ENCODE measurements around the gene STPG1.

STPG1 gene

DNA sequence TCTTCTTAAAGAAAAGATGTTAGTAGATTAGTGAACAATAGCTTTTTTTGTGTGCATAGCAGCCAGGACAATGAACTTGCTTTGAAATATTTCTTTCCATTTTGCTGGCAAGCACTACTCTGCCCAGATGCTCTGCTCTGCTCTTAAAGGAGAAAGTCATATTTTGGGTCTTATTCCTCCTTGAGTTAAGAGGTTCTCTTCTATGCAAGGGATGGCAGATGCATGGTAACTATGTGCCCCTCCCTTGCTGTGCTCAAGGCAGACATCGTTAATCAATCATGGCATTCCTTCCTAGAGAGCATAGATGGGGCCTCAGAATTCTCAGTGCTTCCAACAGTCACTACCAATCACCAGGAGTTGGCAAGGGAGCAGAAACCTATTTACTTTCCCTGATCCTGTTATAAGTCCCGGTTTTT, 29.7 kb upstream of the STPG1 start:
- H3K4me1 ChIP-seq (ENCODE audit: control insufficient read depth, insufficient read depth, low read length), result peaks cover 6% of the 10 kb centered on the region
- H3K9ac ChIP-seq (ENCODE audit: low read depth, low read length), result no peak overlapping the region
- no peak overlapping the region for H3K4me3 ChIP-seq (ENCODE audit: low read depth, low read length)
- no peaks in the 10 kb centered on the region for H3K9me3 ChIP-seq (ENCODE audit: control insufficient read depth, insufficient read depth, low read length)
- no peaks in the 10 kb centered on the region for H3K36me3 ChIP-seq (ENCODE audit: control insufficient read depth, insufficient read depth, low read length)
- H3K27me3 ChIP-seq (ENCODE audit: control insufficient read depth, insufficient read depth, low read length), result no peaks in the 10 kb centered on the region

DNA sequence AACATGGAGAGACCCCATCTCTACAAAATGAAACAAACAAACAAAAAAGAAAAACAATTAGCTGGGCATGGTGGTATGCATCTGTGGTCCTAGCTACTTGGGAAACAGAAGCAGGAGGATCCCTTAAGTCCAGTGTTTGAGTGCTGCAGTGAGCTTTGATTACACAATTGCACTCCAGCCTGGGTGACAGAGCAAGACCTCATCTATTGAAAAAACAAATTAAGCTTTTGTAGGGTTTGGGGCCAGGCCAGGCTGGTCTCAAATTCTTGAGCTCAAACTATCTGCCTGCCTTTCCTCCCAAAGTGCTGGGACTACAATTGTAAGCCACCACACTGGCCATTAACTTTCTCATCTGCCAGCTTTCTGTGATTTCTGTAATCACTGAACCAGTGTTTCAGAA, 29.2 kb upstream of the STPG1 start:
- peaks cover 11% of the 10 kb centered on the region for H3K4me1 ChIP-seq (ENCODE audit: control insufficient read depth, insufficient read depth, low read length)
- no peak overlapping the region for H3K4me3 ChIP-seq (ENCODE audit: low read depth, low read length)
- H3K27me3 ChIP-seq (ENCODE audit: control insufficient read depth, insufficient read depth, low read length), result no peaks in the 10 kb centered on the region
- H3K36me3 ChIP-seq (ENCODE audit: control insufficient read depth, insufficient read depth, low read length), result no peaks in the 10 kb centered on the region
- H3K9me3 ChIP-seq (ENCODE audit: control insufficient read depth, insufficient read depth, low read length), result no peaks in the 10 kb centered on the region
- H3K9ac ChIP-seq (ENCODE audit: low read depth, low read length), result no peak overlapping the region

DNA sequence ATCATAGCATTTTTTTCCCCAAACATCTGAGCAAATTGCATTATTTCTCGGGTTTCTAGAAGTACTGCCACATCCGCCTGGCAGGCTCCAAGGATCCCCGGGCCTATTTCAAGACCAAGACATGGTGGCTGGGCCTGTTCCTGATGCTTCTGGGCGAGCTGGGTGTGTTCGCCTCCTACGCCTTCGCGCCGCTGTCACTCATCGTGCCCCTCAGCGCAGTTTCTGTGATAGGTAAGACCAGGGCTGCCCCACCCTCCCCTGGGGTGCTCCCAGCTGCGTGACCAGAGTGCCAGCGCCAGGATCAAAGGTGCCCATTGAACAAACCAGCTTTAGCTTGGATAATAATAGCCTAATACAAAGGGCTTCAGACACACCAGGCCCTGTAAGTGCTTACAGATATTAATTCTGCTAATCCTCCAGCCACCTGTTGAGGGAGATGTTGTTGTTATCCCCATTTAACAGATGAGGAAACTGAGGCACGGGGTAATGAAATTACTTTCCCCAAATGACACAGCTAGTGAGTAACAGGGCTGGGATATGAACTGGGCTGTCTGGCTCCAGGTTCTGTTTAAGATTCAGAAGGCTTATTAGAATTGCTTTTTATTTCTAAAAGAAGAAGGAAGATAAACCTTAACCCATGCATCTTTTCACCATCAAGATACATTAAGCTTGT, 28.6 kb upstream of the STPG1 start:
- H3K27me3 ChIP-seq (ENCODE audit: control insufficient read depth, insufficient read depth, low read length), result no peaks in the 10 kb centered on the region
- H3K9ac ChIP-seq (ENCODE audit: low read depth, low read length), result no peak overlapping the region
- H3K4me3 ChIP-seq (ENCODE audit: low read depth, low read length), result no peak overlapping the region
- no peaks in the 10 kb centered on the region for H3K9me3 ChIP-seq (ENCODE audit: control insufficient read depth, insufficient read depth, low read length)
- no peaks in the 10 kb centered on the region for H3K36me3 ChIP-seq (ENCODE audit: control insufficient read depth, insufficient read depth, low read length)
- H3K4me1 ChIP-seq (ENCODE audit: control insufficient read depth, insufficient read depth, low read length), result peaks cover 11% of the 10 kb centered on the region

DNA sequence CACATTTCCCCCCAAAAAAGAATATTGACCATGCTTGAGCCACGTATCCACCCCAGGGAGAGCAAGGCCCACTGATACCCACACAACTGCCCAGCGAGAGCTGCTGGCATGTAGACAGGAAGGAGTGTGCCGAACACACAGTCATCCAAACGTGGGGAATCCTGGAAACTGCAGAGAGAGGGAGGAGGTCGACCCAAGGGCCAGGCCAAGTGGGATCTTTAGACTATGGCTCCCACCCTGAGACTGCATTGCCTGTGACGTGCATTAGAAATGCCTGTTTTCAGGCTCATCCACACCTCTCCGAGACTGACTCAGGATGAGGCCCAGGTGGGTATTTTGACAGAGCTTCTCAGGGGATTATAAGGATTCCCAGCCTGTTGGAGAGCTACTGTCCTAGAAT, 27.9 kb upstream of the STPG1 start:
- Histone ChIP-seq H3K36me3 (ENCODE audit: control insufficient read depth, insufficient read depth, low read length) (no peaks in the 10 kb centered on the region), H3K9ac (ENCODE audit: low read depth, low read length) (no peak overlapping the region), H3K27me3 (ENCODE audit: control insufficient read depth, insufficient read depth, low read length) (no peaks in the 10 kb centered on the region), H3K9me3 (ENCODE audit: control insufficient read depth, insufficient read depth, low read length) (no peaks in the 10 kb centered on the region), H3K4me1 (ENCODE audit: control insufficient read depth, insufficient read depth, low read length) (peaks cover 11% of the 10 kb centered on the region), H3K4me3 (ENCODE audit: low read depth, low read length) (no peak overlapping the region)

DNA sequence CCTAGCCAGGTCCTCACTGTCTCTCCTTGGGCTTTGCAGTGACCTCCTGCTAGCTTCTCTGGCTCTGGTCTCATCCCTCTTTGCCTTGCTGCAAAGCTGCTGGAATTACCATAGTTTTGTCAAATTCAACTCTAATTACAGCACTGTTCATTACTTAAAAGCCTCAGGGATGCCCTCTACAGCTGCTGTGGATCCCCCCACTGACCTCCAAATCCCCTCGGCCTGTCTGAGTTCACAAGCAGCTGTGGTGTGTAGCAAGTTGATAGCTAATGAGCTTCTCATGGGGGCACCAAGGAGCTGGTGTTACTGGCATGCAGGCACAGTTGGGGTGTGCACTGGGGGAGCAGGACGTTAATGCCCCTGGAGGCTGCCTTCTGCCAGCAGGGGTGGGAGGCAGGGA, 26.9 kb upstream of the STPG1 start:
- Histone ChIP-seq H3K4me1 (ENCODE audit: control insufficient read depth, insufficient read depth, low read length) (peaks cover 11% of the 10 kb centered on the region), H3K9me3 (ENCODE audit: control insufficient read depth, insufficient read depth, low read length) (no peaks in the 10 kb centered on the region), H3K9ac (ENCODE audit: low read depth, low read length) (no peak overlapping the region), H3K27me3 (ENCODE audit: control insufficient read depth, insufficient read depth, low read length) (no peaks in the 10 kb centered on the region), H3K4me3 (ENCODE audit: low read depth, low read length) (no peak overlapping the region), H3K36me3 (ENCODE audit: control insufficient read depth, insufficient read depth, low read length) (no peaks in the 10 kb centered on the region)

DNA sequence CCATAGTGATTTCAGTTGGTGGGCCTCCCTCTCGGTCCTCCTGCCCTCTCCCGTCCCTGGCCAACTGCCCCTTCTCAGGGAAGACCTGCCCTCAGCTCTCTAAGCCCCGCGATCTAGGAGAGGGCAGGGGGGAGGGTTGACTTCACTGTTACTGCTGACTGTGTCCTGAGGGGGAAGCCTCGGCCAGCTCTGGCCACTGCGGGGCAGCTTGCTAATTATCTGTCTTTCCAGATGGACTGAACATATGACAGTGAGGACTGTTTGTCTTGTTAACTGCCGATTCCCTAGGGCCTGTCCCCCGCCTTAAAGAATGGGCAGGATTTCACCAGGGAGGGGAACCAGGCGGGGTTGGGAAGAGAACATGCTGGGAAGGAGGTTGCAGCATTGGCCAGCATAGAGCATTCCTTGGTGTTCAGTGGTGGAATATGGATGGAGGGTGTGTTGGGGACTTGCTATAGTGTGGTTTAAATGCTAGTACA, 24.9 kb upstream of the STPG1 start:
- H3K9ac ChIP-seq (ENCODE audit: low read depth, low read length), result no peak overlapping the region

DNA sequence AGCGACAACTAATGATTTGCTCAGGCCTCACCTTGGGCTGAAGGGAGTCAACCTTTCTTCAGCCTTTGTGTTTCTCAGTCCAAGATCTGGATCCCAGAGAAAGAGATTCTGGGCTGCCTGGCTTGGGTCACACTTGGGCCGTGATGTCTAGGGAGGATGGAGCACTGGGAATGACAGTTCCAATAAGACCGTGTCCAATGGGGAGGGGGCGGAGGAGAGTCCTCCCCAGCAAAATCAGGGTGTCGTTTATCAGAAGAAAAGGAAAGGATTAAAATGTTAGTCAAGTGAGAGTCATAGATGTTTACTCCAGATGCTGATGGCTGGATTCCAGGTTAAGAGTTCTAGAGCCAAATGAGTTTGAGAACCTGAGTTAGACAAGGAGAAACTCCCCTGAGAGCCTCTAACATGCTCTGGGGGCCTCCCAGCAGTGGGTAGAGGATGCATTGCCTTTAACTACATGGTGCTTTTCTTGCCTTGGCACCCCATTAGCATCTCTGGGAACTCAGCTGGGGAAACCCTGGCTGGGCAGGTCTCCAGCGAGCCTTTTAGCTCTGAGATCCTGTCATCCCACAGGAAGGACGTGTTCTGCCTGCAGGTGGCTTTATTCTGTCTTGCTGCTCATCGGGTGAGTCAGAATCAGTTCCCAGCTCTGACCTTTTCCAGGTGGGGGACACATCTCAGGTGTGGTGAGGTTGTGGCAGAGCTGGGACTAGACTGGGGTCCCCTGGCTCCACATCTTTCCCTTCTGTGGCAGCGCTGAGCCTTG, 24.2 kb upstream of the STPG1 start:
- Histone ChIP-seq H3K27me3 (ENCODE audit: control insufficient read depth, insufficient read depth, low read length) (no peaks in the 10 kb centered on the region), H3K36me3 (ENCODE audit: control insufficient read depth, insufficient read depth, low read length) (no peaks in the 10 kb centered on the region), H3K4me1 (ENCODE audit: control insufficient read depth, insufficient read depth, low read length) (peaks cover 11% of the 10 kb centered on the region), H3K9ac (ENCODE audit: low read depth, low read length) (no peak overlapping the region), H3K9me3 (ENCODE audit: control insufficient read depth, insufficient read depth, low read length) (no peaks in the 10 kb centered on the region), H3K4me3 (ENCODE audit: low read depth, low read length) (no peak overlapping the region)

More for the DNA sequence above, 24.9 kb upstream of the STPG1 start:
- Histone ChIP-seq H3K27me3 (ENCODE audit: control insufficient read depth, insufficient read depth, low read length) (no peaks in the 10 kb centered on the region), H3K9me3 (ENCODE audit: control insufficient read depth, insufficient read depth, low read length) (no peaks in the 10 kb centered on the region), H3K4me1 (ENCODE audit: control insufficient read depth, insufficient read depth, low read length) (peaks cover 11% of the 10 kb centered on the region), H3K4me3 (ENCODE audit: low read depth, low read length) (no peak overlapping the region), H3K36me3 (ENCODE audit: control insufficient read depth, insufficient read depth, low read length) (no peaks in the 10 kb centered on the region)

DNA sequence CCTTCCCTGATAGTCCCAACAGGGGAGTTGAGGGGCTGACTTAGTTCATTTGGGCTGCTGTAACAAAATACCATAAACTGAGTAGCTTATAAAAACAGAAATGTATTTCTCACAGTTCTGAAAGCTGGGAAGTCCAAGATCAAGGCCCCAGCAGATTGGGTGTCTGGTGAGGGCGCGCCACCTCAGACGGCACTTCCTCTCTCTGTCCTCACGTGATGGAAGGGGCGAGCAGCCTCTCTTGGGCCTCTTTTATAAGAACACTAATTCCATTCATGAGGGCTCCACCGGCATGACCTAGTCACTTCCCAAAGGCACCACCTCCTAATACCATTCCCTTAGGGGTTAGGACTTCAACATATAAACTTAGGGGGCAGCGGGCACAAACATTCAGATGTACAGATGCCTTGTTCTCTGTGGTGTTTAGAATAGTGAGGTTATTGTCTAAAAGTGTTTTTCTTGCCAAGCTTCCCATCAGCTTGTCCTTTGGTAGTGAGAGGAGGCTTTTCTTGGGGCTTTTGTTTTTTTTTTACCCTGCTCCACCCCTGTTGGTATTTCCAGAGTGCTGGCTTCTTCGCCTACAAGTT, 22.3 kb upstream of the STPG1 start:
- H3K9me3 ChIP-seq (ENCODE audit: control insufficient read depth, insufficient read depth, low read length), result no peaks in the 10 kb centered on the region
- H3K4me1 ChIP-seq (ENCODE audit: control insufficient read depth, insufficient read depth, low read length), result peaks cover 11% of the 10 kb centered on the region
- no peaks in the 10 kb centered on the region for H3K36me3 ChIP-seq (ENCODE audit: control insufficient read depth, insufficient read depth, low read length)
- no peaks in the 10 kb centered on the region for H3K27me3 ChIP-seq (ENCODE audit: control insufficient read depth, insufficient read depth, low read length)
- H3K9ac ChIP-seq (ENCODE audit: low read depth, low read length), result no peak overlapping the region
- H3K4me3 ChIP-seq (ENCODE audit: low read depth, low read length), result no peak overlapping the region

DNA sequence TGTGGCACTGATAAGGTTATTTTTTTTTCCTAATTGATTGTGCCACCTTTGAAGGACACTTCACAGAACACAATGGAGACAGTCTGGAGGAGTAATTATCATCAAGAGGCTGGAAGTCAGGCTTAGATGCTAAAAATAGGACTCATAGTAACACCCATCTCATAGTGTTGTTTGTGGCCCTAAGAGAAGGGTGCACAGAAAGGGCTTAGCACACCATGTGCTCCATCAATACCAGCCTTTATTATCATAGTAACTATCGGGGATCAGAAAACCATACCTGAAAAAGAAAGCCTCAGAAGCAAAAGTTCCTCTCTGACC, 13.9 kb upstream of the STPG1 start:
- Histone ChIP-seq H3K9ac (ENCODE audit: low read depth, low read length) (no peak overlapping the region), H3K4me1 (ENCODE audit: control insufficient read depth, insufficient read depth, low read length) (no peaks in the 10 kb centered on the region), H3K36me3 (ENCODE audit: control insufficient read depth, insufficient read depth, low read length) (no peaks in the 10 kb centered on the region), H3K27me3 (ENCODE audit: control insufficient read depth, insufficient read depth, low read length) (no peaks in the 10 kb centered on the region), H3K9me3 (ENCODE audit: control insufficient read depth, insufficient read depth, low read length) (no peaks in the 10 kb centered on the region), H3K4me3 (ENCODE audit: low read depth, low read length) (no peak overlapping the region)

DNA sequence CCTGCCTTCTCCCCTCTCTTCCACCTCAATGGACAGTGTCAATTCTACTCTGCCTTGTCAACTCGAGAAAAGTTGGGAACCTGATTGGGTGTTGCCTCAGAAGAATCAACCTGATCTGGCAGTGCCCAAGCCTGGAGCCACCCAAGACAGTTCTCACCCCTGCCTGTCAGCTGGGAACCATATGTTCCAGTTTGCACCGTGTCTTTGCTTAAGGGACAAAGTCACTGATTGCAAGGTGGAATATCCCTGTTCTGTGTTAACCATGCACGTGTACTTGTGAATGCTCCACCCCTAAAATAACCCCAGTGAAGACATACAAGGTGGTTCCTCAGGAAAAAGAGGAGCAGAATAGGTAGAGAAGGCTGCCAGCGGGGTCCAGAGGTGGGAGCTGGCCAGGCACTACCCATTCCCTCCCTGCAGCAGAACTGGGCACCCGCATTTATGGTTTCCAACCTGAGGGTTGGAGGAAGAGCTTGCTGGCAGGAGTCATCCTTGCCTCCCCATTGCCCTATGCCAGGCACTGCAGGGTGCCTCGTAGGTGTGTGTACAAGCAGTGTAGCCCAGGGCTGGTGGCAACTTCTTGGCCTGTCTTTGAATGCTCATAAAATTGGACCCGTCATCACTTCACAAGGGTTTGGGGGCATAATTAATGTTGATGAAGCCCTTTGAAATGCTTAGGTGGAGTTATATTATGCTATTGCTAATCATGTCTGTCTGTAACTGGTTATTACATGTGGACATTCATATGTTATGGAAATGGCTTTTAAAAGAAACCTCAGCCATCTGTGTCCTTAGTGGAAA, 13.4 kb upstream of the STPG1 start:
- Histone ChIP-seq H3K36me3 (ENCODE audit: control insufficient read depth, insufficient read depth, low read length) (no peaks in the 10 kb centered on the region), H3K4me3 (ENCODE audit: low read depth, low read length) (no peak overlapping the region), H3K9ac (ENCODE audit: low read depth, low read length) (no peak overlapping the region), H3K4me1 (ENCODE audit: control insufficient read depth, insufficient read depth, low read length) (no peaks in the 10 kb centered on the region), H3K9me3 (ENCODE audit: control insufficient read depth, insufficient read depth, low read length) (no peaks in the 10 kb centered on the region), H3K27me3 (ENCODE audit: control insufficient read depth, insufficient read depth, low read length) (no peaks in the 10 kb centered on the region)

DNA sequence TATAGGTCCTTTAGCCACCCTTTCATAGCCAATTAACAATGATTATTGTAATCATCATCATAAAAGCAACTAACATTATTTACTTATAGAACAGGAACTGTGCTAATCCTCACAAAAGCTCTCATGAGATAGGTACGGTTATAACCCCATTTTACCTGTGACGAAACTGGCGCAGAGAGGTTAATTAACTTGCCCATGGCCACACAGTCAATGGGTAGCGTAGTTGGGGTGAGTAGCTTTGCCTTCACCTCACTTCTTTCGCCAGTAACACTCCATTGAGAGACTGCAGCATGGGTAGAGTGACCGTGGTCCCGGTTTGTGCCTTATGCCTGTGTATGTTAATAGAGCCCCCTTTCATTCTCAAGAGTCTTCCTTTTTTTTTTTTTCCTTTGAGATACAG, 12.3 kb upstream of the STPG1 start:
- Histone ChIP-seq H3K9me3 (ENCODE audit: control insufficient read depth, insufficient read depth, low read length) (no peaks in the 10 kb centered on the region), H3K4me1 (ENCODE audit: control insufficient read depth, insufficient read depth, low read length) (no peaks in the 10 kb centered on the region), H3K9ac (ENCODE audit: low read depth, low read length) (no peak overlapping the region), H3K36me3 (ENCODE audit: control insufficient read depth, insufficient read depth, low read length) (no peaks in the 10 kb centered on the region), H3K27me3 (ENCODE audit: control insufficient read depth, insufficient read depth, low read length) (no peaks in the 10 kb centered on the region), H3K4me3 (ENCODE audit: low read depth, low read length) (no peak overlapping the region)
